NK-92 (cell line): ENCODE data around the gene THY1.
A peak's percentile ranks its signal among the peaks of the same experiment; 100 is the strongest.
"Not testable (repeated sequence)": the region's sequence is repeated elsewhere in the genome, so short reads cannot be mapped to it uniquely, and the experiment has no call there.

Source experiments
- DNase-seq: peaks from one replicate; lab custom pipeline; 2025; ENCODE audit not compliant: unreplicated experiment; lab: John Stamatoyannopoulos, UW

The THY1 gene

GRCh38 chr11:119389611-119390254 is 33.2 kb downstream of the THY1 start:
- no peak for DNase-seq

GRCh38 chr11:119388103-119388502 is 34.9 kb downstream of the THY1 start:
- DNase-seq = no peak

GRCh38 chr11:119384332-119384731 is 38.6 kb downstream of the THY1 start:
- DNase-seq = no peak

GRCh38 chr11:119382513-119382912 is 40.5 kb downstream of the THY1 start:
- not testable (repeated sequence) for DNase-seq

GRCh38 chr11:119382101-119382500 is 40.9 kb downstream of the THY1 start:
- no peak for DNase-seq

GRCh38 chr11:119381181-119381988 is 41.6 kb downstream of the THY1 start, which contains the start of gene USP2:
TSS of gene USP2 (minus strand) at chr11:119381690. CDS start at chr11:119373480, 8,210 bp downstream.
- DNase-seq = peak; percentile 55

GRCh38 chr11:119380827-119381180 is 42.2 kb downstream of the THY1 start:
- no peak for DNase-seq

GRCh38 chr11:119380160-119380826 is 42.7 kb downstream of the THY1 start:
- DNase-seq = no peak

GRCh38 chr11:119378851-119379465 is 44.0 kb downstream of the THY1 start:
- no peak for DNase-seq

GRCh38 chr11:119377961-119378667 is 44.9 kb downstream of the THY1 start:
- no peak for DNase-seq

GRCh38 chr11:119377112-119377901 is 45.7 kb downstream of the THY1 start:
- DNase-seq = no peak

- no peak for DNase-seq
Observed at GRCh38 chr11:119376197-119376847, 46.6 kb downstream of the THY1 start.

GRCh38 chr11:119375337-119376196 is 47.4 kb downstream of the THY1 start:
- no peak for DNase-seq

- DNase-seq = no peak
Observed at GRCh38 chr11:119374632-119375336, 48.2 kb downstream of the THY1 start.

- no peak for DNase-seq
Observed at GRCh38 chr11:119373921-119374631, 48.9 kb downstream of the THY1 start.

GRCh38 chr11:119373059-119373920 is 49.7 kb downstream of the THY1 start:
- DNase-seq = no peak
